ENCODE data around the gene ZNF277. TPM values are rescaled to one million over a fixed set of nuclear protein-coding genes. Genes with fewer than 3 reads are reported as not detected.

Gene ZNF277
- 29.0 and 56.4 TPM in 2 replicates for total RNA-seq

GRCh38 chr7:112206238-112206990, at the start of gene ZNF277, which contains the start of gene DOCK4:
ZNF277 (plus strand) TSS chr7:112206695; CDS start chr7:112206717, 22 bp downstream.
DOCK4 (minus strand) TSS chr7:112206399; CDS start chr7:112206138, 261 bp downstream.

Other genes with a start within 250 kb of the ZNF277 start
- 4.8 and 14.4 TPM in 2 replicates for gene DOCK4, start 296 bp upstream of the ZNF277 start, total RNA-seq
- gene IFRD1, start 243.8 kb downstream of the ZNF277 start, total RNA-seq: 78.0 and 97.7 TPM in 2 replicates